HG02981 (cell line): ENCODE results near the gene TMEM250.

Experiments used
- ATAC-seq: cut with Tn5 transposase; IDR thresholded peaks from one replicate; pipeline ENCODE4 v1.9.1; 2021; ENCODE audit warnings: mild to moderate bottlenecking, moderate library complexity; ENCODE audit not compliant: unreplicated experiment

Gene TMEM250

DNA sequence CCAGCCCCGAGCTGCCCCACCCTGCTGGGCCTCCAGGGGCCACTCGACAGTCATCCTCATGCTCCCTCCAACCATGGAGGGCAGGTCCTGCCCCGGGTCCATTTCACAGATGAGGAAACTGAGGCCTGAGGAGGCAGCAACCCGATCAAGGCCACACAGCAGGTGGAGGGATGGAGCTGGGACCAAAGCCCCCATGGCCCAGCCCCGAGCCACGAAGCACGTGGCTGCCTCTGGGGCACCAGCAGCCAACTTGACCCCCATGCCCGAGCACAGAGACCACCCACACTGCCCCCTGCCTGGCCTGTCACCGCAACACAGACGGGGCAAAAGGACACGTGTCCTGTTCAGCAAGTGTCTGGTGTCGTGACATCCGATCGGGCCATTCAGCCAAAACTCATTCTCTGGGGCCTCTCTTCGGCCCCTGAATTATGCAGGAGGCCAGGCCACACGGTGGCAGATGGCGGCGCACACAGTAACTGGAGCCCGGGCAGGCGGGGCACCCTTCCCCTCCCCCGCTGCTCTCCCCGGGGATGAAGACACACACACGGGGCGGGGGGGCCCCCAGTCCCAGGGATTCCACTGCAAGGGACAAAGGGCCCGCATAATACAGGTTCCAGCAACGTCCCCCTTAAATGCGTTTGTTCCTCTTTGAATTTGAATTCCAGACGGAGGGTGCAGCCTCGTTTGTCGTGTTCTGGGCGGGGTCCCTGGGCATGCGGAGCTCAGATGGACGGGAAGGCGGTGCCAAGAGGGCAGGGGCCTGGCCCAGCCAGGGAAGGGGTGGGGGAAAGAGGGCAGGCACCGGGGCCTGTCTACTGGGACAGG lies 29.4 kb upstream of the TMEM250 start:
- no peak for ATAC-seq

DNA sequence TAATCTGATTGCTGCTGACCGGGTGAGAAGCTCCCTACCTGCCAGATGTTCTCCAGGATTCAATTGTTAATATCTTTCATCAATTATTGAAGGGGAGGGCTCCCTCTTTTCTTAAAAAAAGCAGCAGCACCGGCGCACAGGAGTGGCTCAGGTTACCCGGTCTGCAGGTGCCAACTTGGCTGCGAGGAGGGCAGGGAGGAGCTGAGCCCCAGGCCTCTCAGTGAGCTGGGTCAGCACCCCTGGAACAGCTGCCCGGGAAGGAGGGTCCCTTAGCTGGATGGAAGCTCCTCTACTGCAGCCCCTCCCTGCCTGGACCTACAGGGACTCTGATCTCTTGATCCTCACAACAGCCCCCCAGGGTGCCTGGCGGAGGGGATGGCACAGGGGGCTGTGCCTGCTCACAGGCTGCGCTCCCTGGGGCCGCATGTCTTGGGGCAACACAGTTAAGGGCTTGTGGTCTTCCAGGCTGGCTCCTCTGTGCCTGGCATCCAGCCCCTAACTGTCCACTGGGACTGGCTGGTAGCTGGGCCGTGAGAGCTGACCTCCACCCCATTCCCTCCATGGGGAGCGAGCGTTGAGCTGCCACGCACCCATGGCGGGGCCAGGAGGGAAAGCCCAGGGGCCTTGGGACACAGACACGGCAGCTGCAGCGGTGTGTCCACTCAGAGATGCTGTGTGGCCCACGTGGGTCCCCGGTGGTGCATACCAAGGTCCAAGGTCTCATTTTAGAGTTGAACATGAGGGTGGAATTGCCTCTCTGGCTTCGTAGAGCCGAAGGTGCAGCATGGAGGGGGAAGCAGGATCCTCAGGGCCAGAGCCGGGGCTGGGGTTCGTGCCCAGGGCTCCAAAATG lies 28.6 kb upstream of the TMEM250 start:
- no peak for ATAC-seq

DNA sequence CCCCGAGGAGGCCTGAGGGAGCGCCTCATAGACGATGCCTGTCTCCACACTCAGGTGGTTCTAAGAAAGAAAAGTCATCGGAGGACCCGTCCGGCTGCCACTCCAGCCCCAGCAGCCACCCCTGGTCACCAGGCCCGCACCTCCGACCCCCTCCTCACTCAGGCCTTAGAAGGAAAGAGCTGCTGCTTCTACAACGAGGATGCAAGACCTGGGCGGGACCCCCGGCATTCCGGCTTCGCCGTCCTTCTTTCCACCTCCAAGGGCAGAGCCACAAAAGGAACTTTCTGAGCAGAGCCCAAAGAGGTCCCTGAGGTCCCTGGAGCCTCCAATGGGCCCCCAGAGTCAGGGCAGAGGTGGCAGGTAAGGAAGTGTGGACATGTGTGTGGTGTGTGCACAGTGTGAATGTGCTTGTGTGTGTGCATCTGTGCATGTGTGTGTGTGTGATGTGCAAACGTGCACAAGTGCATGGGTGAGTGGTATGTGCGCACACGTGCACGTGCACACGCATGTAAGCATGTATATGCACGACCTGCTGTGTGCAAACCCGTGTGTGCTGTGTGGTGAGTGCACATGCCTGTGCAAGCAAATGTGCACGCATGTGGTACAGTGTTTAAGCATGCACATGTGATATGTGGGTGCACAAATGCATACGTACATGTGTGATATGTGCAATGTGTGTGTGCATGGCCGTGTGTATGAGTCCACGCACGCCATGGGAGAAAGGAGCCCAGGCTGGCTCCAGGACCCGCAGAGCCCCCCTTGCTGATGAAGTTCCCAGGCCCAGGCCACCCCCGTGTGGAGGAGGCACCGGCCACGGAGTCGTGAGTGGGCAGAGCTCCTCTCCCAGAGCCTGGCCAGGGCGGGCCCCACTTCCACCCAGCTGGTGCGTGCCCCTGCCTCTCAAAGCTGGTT lies 27.7 kb upstream of the TMEM250 start:
- no peak for ATAC-seq

DNA sequence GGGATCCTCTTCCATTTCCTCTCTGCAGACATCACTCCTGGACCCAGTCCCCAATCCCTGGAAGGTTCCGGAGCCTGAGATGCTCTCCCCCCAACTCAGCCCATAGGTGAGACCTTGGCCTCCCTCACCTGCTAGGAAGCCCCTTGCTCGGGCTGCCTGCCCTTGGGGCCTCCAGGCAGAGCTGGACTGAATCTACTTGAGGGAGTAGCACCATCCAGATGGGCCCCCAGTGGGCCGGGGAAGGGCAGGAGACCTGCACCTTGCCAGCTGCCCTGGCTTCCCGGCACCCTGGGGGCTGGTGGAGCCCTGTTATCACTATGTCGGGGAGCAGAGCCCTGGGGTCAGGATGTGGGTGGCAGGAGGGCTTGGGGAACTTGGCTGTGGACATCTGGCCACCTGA lies 26.9 kb upstream of the TMEM250 start:
- ATAC-seq, result no peak

DNA sequence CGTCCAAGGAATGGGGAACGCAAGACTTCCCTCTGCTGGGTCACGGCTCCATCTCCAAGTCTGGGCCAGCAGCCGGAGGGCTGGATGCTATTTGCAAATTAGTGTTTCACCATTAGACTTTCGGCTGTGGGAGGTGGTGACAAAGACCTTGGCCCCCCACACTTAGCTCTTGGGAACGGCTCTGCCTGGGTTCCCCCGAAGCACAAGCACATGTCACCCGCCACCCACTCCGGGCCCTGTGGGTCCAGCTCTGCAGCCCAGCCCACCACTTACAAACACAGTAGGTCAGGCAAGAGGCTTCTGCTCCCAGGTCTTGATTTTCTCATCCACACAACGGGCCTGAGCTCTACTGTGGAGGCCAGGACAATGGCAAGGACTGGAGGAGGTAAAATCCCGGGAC lies 25.8 kb upstream of the TMEM250 start:
- no peak for ATAC-seq

DNA sequence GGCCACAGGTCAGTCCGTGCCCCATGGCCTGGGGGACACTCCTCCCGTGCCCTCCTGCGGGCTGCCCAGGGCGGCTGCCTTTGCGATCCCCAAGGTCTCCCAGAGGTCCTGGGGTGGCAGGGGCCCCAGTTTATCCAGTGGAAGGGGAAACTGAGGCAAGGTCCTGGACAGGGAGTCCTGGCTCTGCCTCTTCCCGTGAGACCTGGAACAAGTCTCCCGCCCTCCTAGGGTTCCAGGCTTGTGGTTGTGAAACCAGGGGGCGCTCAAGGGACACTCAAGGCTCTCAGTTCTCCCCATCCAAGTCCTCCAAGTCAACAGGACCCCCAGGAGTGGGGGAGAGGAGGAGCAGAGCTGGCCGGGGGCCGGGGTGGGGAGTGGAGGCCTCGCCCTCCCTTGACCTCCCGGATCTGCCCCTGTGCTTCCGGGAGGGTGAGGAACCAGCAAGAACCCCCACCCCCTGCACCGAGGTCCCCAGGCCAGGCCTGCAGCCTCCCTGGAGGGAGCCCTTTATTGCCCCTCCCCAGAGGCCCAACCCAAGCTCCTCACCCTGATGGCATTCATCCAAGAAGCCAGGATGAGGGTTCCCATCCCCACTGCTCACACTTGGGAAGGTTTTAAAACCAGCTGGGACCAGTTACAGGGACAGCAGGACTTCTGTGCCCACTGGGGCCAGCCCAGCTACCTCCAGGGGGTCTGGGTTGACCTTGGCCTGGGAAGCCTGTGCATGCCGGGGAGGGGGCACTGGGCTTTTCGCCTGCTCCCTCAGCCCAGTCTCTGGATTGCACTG lies 24.7 kb upstream of the TMEM250 start:
- ATAC-seq, result no peak

DNA sequence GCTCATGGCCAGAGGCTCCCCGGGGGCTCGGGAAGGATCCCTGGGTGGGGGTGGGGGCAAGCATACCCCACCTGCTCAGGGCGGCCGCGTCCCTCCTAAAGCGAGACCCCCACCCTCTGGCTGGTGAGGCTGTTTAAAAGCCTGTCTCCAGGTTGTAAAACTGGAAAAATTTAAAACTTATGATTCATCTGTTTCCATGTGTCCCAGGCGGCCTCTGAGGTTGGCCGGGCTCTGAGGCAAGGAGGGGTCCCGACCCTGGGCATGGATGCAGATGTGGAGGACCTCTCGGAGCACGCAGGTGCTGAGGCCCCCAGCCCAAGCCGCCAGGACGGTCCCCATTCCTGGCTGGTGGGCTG lies 24.2 kb upstream of the TMEM250 start:
- ATAC-seq, result no peak

DNA sequence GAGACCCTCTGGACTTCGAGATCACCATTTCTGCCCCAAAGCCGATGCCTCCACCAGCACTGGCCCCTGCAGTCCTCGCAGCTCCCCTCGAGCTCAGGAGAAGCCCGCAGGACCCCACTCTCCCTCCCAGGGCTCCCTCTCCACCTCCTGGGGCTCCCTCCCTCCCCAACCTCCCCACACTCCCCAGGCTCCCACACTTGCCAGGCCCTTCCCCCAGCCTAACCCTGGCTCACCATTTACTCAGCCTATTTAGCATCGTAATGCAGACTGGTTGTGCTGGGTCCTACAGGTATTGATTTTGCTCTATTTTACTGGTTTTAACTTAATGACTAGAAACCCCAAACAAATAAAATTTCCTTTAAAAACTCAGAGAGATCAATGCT lies 23.7 kb upstream of the TMEM250 start:
- no peak for ATAC-seq

DNA sequence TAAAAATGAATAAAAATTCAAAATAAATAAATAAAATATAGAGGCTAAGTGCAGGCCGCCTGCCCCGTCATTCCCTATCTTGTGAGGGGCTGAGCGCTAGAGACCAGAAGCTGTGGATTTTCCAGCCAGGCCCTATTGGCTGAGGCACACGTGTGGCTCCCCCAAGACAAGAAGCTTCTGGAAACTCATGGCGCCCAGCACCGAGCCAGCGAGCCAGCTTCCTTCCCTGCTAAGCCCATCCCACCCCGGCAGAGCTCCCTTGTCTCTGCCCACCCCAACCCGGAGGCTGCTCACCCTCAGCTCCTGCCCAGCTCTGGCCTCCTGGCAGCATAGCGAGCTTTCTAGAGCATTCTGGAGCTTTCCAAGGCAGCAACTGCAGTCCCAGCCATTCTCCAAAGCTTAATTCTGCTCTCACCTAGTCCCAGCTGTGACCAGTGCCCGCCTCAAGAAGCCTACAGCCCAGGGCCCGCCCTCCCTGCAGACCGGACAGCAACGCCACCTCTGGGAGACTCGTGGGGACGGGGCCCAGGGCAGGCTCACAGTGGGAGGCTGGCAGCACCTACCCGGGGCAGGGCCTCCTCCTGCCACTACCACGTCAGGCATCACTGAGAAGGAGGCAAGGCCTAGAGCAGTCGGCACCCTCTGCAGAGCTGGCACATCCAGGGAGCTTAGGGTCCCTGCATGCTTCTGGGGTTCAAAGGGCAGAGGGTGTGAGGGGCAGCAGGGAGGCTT lies 23.2 kb upstream of the TMEM250 start:
- ATAC-seq, result no peak

DNA sequence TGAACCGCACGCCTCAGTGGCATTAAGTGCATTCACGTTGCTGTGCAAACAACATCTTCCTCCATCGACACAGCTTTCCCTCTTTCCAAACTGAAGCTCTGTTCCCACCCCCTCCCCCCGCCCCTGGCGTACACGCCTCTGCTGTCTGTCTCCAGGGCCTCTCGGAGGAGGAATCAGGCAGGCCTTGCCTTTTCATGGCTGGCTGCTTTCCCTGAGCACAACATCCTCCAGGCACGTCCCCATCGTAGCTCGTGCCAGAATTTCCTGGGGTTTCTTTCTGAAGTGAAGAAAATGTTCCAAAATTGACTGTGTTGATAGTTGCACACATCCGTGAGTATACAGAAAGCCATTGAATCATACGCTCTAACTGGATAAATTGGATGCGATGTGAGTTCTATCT lies 22.3 kb upstream of the TMEM250 start:
- ATAC-seq, result no peak

DNA sequence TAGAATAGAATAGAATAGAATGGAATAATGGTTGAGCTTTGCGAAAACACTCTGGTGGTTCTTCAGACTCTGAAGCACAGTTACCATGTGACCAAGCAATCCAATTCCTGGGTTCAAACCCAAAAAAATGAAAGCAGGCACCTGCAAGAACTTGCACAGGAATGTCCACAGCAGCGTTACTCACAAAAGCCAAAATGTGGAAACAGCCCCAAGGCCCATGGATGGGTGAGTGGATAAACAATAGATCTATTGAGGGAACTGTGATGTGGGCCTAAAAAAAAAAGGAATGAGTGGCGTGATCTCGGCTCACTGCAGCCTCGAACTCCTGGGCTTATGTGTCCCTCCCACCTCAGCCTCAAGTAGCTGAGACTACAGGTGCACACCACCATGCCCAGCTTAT lies 21.4 kb upstream of the TMEM250 start:
- no peak for ATAC-seq

DNA sequence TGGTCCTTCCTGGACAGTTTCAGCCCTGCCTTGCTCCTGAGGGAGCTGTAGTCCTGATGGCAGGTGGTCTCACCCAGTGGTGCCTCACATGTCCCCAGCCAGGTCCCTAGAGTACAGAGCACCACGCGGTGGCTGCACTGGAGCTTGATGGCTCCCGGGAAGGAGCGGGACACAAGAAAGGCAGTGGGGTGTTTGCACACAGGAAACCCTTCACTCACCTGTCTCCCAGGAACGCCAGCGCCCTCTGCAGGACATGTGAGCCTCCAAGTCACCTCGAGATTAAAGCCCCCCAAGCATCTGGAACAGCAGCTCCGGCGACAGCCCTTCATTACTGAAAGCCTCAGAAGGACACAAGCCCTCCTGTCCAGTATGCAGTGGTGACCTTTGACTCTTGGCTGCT lies 19.9 kb upstream of the TMEM250 start:
- no peak for ATAC-seq

DNA sequence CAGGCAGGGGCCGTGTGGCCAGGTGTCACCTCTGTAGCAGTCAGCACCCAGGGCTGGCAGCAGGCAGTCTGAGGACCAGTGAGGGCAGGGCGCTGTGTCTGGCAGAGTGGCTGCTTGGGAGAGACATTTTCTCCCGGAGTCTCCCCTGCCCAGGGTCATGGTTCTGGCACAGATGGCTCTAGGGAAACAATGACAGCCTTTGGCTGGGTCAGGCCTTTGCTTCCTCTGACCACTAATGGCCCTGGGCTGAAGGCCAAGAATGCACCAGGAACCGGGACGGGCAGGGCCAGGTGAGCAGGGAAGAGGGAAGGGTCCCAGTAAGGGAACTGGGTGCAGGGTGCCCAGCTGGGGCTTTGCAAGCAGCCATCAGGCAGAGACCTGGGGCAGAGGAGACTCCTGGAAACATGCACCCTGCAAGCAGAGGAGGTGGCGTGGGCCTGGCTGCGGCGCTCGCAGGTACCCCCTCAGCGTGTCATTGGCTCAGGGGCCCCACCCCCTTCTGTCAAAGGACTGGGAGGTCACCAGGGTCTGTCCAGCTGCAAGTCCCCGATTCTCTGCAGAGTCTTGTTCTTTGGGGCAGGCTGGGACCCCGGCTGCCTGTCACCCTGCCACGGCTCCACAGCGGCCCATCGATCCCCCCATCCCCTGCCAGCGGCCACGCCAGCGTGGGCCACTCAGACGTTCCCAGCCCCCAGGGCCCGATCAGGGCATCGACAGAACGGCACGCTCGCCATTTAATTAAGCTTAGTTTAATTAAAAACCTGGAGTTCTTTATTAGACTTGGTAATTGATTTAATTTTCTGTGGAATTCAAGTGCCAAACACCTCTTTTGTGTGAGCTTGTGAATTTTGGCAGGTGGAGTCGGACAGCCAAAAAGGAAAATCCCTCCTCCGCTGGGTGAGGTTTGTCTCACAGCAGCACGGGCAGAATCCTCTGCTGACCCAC lies 18.9 kb upstream of the TMEM250 start:
- ATAC-seq, result no peak

DNA sequence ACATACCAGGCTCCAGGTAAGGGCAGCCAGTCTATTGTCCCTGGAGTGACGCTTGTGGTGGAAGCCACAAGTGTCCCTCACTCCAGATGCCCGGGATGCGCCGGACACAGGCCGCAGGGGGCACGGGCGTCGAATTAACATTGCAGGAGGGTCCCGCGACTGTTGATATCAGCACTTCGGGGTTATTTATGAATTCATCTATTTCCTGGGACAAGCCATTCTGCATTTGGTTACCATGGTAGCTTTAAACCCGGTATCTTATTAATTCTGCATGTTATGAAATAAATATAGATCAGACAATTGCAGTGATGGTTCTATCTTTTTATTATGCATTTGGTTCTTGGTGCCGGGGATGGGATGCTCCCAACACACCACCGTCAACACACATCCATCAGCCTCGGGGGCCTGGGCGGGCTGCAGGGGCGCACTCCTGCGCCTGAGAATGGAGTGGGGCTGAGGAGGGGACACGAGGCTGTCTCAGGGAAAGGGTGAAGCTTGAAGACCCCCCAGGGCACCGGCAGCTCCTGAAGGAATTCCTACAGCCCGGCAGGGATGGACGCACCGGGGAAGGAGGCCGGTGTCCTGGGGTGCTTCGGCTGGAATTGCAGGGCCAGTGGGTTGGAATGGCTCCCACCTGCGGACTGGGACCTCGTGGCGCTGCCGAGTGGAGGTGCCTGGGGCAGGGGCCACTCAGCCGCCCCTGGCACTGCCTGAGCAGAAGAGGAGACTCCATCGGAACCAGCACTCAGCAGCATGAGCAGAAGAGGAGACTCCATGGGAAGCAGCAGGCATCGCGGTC lies 17.7 kb upstream of the TMEM250 start:
- ATAC-seq, result no peak

DNA sequence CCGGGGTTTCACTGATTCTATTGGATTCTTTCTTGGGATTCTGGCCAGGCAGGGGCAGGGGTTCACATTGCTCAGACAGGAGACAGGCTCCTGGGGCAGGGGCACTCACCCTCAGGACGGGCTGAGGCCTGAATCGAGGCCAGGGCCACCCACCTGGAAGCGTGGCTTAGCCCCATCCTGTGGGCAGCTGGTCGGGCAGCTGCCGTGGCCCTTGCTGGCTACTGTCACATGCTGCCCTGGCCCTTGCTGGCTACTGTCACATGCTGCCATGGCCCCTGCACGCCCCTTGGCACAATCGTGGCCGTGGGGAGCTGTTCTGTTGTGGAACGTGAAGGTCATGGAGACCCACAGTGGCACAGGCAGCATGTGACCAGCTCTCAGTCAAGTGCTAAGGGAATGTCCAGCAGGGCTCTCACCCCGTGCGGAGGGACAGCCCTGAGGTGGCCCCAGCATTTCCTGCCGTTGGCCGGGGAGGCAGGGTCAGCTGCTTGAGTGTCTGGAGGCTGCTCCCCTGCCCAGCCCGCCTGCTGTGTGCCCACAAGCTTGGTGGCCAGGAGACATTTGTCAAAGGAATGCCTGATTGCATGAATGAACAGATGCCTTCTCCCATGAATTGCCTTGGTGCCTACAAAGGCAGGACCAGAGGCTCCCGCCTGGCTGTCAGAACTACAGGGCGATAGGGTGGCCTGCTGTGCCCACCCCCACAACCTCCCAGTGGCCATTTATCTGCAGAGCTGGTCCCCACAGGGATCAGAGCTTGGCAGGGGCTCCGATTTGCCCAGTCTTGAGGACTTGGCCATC lies 16.9 kb upstream of the TMEM250 start:
- no peak for ATAC-seq

DNA sequence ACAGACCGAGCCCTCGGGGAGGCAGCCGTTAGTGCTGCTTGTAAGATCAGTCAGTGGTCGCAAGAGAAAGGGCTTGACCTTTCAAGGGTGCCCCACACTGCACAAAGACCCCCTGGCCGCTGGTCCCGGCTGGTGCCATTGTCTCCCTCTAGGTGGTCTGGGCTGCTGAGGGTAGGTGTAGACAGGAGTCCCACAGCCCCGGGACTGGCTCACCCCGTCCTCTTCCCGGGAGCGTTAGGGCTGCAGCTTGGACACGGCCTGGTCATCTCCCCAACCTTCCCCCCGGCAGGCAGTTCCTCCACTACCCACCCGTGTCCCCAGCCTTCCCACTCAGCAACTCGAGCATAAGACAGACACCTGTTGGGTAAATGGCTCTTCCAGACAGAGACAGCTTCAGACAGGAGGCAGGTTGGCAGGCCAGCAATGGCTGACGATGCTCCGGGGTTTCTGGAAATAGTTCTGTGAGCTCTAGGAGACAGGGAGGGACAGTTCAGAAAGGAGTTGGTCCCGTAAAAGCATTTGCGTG lies 15.3 kb upstream of the TMEM250 start:
- ATAC-seq, result no peak
